ENCODE measurements around the gene JAGN1.
"Not testable (repeated sequence)": the region's sequence is repeated elsewhere in the genome, so short reads cannot be mapped to it uniquely, and the experiment has no call there.

The JAGN1 gene

DNA sequence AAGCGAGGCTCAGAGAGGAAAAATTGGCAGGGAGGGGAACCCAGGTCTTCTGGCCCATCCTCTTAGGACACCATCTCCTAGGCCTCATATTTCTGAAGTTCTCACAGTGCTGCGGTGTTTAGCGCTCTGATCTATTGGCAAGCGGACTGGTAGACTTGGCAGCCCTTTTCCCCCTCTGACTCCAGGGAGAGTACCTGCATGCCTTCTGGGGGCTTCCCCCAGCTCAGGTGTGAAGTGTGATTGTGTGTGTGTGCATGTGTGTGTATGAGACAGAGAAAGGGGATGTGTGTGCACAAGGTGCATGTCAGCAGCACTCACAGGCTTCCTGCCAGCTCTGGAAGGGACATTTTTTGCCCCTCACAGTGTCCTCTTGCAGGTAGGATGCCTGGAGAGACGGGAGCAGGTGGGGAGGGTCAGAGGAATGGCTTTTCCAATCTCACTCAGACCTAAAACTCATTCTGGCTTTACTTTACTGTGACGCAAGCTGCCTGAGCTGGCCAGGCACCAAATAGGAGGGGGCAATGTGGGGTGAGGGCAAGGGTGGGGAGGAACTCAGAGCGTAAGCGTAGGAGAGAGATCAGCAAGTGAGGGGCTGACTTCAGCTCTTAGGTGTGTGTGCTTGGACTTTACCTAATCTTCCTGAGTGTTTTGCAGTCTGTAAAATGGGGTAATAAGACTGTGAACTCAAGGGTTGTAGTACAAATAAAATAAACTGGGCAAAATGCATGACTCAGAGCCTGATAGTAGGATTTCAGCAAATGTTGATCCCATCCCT lies 8.2 kb downstream of the JAGN1 start:
- no peak for DNase-seq

DNA sequence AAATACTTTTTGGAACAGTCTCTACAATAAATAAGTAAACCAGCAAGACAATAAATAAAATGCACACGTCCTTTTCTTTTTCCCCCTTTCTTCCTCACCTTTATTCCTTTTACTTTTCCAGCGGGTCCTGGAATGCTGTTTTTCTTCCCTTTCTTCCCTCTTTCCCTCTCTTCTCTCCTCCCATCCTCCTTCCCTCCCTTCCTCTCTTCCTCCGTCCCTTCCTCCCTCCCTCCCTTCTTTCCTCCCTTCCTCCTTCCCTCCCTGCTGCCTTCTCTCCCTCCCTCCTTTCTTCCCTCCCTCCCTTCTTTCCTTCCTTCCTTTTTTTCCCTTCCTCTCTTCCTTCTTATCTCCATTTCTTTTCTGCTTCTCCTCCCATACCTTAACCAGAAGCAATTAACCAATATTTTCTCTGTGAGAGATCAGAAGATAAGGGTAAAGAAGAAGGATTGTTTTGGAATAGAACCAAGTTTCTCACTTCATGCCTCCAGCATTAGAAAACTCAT lies 8.9 kb downstream of the JAGN1 start:
- no peak for DNase-seq

DNA sequence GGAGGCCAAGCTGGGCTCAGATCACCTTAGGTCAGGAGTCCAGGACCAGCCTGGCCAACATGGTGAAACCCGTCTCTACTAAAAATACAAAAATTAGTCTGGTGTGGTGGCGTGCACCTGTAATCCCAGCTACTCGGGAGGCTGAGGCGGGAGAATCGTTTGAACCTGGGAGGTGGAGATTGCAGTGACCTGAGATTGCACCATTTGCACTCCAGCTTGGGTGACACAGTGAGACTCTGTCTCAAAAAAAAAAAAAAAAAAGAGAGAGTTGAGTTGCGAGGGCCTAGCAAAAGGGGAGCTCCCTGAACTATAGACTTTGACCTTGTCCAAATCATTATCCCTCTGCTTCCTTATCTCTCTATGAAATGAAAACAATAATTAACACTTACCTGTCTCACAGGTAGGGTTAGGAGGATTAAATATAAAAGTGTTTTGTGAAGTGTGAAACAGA lies 10.6 kb downstream of the JAGN1 start:
- DNase-seq = not testable (repeated sequence)

DNA sequence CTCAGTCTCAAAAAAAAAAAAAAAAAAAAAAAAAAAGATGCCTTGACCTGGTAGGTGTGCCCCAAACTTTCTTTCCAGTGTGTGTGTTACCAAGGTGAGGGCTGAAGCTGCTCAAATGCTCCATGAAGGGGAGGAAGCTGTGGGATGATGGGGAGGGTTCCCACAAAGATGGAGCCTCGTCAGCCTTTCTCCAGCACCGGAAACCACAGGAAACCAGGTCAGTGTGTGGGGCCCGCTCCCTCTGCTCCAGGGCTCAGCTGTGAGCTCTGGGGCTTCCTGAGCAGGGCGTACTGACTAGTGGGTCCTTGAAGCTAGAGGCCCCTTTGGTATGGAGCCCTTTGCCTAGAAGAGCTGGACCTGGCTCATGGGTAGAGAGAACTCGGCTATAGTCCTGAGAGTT lies 11.6 kb downstream of the JAGN1 start:
- peak; percentile 77 for DNase-seq

DNA sequence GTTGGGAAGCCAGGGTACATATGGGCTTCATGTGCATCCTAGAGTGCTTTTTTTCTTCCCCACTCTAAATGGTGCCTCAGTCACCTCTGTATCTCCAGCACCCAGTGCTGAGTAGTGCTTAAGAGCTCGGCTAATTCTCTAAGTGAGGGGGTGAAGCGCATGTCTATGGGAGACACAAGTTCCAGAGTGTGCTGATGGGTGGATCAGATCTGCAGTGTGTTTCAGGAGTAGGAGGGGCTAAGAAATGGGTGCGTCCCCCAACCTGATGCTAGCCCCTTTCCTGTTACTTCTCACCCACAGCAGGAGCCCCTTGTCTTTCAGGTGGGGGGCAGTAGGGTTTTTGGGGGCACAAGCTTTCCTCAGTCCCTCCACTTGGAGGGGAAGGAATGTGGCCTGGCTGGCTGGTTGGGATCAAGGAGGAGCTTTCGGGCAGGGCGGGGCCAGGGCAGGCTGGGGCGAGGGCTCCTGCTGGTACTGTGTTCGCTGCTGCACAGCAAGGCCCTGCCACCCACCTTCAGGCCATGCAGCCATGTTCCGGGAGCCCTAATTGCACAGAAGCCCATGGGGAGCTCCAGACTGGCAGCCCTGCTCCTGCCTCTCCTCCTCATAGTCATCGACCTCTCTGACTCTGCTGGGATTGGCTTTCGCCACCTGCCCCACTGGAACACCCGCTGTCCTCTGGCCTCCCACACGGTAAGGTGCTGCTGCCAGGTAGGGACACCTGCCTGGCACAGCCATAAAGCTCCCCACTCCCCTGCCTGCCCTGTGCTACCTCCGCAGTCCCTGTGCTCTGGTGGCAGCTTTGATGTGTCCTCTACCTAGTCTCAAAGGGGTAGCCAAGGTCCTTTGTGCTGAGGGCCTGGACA lies 12.2 kb downstream of the JAGN1 start, which contains the start of gene IL17RE:
TSS of gene IL17RE (plus strand) at position 477 of the 866 bp plus-strand sequence. CDS start at position 562, 85 bp downstream.
- peak; percentile 64 for DNase-seq

DNA sequence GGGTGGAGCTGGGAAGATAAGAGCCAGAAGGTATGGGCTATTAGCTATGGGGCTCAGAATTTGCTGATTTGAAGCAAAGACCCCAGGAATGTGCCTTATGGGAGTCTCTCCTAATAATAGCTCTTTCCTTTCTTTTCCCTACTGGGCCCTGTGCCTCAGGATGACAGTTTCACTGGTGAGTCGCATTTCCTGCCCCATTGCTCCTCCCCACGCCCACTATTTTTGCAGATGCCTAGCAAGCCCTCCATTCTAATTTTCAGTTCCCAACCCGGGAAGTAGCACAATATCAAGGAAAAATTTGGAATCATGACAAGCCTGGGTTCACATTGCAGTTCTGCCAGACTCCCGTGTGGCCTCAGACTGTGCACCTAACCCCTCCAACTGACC lies 12.8 kb downstream of the JAGN1 start:
- no peak for DNase-seq

DNA sequence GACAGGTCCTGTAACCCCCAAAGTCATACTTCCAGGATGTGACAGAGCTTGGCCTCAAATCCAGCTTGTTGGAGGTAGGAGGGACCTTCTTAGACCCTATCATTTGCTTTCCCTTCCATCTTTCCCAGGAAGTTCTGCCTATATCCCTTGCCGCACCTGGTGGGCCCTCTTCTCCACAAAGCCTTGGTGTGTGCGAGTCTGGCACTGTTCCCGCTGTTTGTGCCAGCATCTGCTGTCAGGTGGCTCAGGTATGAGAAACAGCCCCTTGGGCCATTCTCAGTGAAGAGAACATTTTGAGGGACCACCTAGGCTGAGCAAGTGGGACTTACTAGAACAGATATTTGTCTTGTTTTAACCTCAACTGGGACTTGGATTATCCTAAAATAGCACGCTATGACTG lies 13.5 kb downstream of the JAGN1 start:
- DNase-seq = no peak

DNA sequence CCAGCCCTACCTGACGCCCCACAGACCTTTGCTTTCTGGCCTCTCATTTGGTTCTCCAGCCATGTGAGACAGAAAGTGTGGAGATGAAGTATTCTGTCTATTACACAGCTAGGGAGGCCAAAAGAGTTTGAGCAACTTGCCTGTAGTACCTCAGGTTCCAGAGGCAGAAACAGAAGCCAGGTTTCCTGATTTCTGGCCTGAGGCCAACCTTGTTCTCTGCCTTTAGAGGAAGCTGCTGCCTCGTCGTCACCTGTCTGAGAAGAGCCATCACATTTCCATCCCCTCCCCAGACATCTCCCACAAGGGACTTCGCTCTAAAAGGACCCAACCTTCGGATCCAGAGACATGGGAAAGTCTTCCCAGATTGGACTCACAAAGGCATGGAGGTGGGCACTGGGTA lies 16.1 kb downstream of the JAGN1 start:
- no peak for DNase-seq

DNA sequence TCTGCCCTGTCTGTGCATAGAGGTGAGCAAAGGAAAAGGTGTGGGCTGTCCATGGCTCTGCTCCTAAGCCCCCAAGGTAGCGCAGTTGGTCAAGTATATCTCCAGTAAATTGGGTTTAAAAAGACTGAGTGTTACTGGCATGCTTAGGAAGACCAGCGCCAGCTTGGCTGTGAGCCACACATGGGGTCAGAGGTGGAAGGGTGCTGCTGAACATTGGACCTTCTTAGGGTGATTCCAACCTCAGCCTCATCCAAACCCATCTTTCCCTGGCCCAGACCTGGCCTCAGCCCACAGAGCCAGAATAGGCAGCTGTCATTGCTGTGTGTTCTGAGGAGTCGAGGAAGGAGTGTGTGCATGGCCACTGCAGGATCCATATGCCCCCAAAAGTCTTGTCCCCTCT lies 17.9 kb downstream of the JAGN1 start:
- no peak for DNase-seq

DNA sequence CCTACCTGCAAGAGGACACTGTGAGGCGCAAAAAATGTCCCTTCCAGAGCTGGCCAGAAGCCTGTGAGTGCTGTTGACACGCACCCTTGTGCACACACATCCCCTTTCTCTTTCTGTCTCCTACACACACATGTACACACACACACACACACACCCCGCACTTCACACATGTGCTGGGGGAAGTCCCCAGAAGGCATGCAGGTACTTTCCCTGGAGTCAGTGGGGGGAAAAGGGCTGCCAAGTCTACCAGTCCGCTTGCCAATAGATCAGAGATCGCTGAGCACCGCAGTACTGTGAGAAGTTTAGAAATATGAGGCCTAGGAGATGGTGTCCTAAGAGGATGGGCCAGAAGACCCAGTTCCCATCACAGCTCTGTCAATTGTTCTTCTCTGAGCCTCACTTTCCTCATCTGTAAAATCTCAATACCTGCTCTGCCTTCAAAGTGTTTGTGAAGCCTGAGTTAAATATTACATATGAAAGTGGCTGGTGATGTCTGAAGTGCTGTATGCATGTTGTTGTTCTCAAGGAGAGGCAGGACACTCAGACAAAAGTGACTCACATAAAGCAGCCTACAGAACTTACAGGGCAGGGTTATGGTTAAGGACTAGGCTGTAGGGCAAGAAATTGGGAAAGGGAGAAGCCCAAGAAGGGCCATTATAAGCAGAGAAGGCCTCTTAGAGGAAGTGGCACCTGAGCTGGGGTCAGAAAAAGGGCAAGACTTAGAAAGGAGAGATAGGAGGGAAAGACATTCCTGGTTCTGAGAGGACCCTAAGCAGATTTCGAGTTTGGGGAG lies 19.0 kb downstream of the JAGN1 start:
- peak; percentile 77 for DNase-seq

DNA sequence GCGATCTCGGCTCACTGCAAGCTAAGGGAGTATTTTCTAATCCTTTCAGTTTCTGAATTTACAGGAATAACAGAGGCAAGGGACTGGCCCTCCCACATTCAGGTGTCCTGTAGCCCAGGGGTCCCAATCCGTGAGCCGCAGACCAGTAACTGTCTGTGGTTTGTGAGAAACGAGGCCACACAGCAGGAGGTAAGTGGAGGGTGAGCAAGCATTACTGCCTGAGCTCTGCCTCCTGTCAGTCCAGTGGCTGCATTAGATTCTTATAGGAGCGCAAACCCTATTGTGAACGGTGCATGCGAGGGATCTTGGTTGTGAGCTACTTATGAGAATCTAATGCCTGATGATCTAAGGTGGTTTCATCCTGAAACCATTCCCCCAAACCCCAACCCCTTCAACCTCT lies 21.5 kb downstream of the JAGN1 start:
- no peak for DNase-seq

DNA sequence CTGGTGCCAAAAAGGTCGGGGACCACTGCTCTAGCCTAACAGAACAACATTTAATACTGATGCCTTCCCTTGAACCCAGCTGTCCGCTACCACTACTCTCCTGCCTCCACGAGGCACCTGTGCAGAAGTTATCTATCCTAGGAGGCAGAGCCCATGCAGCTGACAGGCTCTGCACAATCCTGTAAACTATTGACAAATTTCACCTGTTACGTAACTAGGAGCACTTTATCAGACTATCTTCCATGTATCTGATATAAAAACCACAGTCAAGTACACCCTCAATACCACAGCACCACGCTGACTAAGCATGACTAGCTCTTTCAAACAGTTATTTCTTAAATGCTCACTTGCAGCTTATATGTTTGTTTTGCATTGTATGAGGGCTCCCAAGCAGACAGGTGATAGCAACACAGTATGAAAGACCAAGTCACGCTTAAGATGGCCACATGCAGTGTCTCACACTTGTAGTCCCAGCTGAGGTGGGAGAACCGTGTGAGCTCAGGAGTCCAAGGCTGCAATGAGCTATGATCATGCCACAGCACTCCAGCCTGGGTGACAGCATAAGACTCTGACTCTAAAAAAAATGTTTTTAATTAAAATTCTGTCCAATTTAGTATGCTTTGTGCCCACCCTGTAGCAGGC lies 22.0 kb downstream of the JAGN1 start:
- DNase-seq = peak; percentile 72

DNA sequence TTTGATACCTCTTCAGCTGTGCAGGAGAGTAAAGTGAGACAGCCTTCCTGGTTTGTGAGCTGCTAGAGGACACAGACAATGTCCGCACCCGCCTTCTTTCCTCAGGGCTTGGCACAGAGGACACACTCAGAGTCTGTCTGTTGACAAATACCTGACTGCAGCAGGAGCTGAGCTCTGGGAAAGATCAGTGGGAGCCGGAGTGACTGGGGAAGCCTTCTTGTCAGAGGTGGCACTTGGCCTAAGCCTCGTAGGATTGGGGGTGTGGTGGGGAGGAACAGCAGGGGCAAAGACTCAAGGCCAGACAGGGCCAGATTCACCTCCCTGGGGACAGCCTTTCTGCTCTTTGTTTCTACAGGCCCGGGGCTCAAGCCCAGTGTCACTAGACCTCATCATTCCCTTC lies 23.2 kb downstream of the JAGN1 start:
- no peak for DNase-seq

DNA sequence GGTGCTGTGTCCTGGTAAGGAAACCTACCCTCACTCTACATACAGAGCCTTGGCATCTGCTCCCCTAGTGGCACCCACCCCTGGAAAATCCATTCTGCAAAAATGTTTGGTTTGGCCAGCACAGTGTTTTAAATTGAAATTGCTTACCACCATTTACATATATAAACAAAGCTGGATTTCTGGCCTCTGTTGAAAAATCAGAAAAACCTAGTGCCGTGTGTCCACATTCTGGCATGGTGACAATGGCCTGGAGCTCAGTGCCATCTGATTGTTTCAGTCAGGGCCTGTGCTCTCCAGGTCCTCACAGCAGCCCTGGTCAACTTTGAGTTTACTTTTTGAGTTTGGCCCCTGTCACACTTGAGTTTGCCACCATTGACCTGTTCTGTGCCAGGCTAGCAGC lies 23.6 kb downstream of the JAGN1 start:
- DNase-seq = no peak

DNA sequence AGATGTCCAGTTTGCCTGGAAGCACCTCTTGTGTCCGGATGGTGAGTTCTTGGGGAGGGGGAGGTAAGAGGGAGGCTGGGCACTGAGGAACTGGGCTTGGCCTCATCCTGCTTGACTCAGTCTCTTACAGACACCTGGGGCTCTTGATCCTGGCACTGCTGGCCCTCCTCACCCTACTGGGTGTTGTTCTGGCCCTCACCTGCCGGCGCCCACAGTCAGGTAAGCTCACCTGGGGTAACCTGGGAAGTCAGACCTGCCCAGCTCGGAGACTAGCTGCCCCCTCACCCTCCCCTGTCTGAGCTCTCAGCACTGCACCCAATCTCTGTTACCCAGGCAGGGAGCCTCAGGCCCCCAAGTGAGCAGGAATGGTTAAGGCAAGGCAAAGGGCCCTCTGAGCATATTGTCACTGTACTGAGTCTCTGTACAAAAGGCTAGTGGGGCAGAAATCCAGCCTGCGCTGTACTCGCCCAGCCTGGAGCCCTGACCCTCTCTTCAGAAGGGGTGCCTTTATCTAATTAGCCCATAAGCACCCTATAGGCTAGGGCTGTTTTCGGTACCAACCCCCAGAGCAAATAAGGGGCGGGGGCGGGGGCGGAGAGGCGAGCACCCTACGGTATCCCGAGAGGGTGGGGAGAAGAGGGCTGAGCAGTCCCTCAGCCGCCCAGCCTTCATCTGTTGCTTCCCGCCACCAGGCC lies 24.3 kb downstream of the JAGN1 start:
- DNase-seq = no peak

DNA sequence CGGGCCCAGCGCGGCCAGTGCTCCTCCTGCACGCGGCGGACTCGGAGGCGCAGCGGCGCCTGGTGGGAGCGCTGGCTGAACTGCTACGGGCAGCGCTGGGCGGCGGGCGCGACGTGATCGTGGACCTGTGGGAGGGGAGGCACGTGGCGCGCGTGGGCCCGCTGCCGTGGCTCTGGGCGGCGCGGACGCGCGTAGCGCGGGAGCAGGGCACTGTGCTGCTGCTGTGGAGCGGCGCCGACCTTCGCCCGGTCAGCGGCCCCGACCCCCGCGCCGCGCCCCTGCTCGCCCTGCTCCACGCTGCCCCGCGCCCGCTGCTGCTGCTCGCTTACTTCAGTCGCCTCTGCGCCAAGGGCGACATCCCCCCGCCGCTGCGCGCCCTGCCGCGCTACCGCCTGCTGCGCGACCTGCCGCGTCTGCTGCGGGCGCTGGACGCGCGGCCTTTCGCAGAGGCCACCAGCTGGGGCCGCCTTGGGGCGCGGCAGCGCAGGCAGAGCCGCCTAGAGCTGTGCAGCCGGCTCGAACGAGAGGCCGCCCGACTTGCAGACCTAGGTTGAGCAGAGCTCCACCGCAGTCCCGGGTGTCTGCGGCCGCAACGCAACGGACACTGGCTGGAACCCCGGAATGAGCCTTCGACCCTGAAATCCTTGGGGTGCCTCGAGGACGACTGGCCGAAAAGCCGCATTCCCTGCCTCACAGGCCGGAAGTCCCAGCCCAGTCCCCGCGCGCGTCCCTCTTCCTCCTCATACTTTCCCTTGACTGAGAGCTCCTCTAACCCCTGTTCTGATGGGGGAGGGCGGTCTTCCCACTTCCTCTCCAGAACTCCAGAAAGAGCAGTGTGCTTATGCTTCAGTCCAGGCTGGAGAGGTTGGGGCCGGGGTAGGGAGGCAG lies 25.1 kb downstream of the JAGN1 start:
- DNase-seq = peak; percentile 73

DNA sequence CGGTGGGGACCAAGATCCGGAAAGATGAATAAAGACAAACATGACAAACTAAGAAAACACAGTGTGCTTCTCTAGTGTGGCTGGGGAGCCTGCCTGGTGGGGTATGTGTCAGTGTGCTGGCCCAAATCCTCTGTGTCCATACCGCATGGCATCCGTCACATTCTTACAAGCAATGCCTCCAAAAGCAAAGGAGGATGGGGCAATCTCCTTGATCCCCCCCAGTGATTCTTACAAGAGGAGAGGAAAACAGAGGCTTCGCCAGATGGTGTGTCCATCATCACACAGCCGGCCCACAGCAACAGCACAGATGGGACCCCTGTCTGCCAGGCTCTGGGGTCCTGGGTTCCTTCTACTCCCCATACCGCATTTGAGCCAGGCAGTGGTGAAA lies 25.9 kb downstream of the JAGN1 start:
- DNase-seq = no peak

DNA sequence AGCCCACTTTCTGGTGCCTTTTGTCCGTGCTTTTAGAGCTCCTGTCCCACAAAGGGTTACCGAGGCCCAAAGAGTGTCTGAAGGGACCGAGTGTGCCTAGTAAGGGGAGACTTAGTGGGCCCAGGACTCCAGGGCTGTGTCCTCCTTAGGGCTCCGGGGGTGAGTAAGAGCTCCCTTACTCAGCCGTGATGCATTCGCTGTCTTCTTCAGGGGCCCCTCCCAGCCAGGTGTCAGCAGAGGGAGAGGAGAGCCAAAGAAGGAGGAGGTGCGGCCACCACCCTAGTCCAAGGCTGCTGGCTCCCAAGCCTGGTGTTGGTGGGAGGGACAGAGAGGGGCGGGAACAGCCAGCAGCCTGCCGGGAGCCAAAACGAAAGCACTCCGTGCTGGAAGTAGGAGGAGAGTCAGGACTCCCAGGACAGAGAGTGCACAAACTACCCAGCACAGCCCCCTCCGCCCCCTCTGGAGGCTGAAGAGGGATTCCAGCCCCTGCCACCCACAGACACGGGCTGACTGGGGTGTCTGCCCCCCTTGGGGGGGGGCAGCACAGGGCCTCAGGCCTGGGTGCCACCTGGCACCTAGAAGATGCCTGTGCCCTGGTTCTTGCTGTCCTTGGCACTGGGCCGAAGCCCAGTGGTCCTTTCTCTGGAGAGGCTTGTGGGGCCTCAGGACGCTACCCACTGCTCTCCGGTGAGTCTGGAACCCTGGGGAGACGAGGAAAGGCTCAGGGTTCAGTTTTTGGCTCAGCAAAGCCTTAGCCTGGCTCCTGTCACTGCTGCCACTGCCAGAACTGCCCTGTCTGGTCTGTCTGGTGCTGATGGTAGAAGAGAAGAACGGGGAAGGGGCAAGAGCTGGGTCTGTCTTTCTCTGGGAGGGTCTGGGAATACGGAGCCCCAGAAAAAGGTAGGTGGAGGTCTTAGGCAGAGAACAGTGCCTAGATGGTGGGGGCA lies 26.6 kb downstream of the JAGN1 start, which contains the start of gene IL17RC:
TSS of gene IL17RC (plus strand) at position 365 of the 947 bp plus-strand sequence. CDS start at position 583, 218 bp downstream.
- DNase-seq = peak; percentile 70

DNA sequence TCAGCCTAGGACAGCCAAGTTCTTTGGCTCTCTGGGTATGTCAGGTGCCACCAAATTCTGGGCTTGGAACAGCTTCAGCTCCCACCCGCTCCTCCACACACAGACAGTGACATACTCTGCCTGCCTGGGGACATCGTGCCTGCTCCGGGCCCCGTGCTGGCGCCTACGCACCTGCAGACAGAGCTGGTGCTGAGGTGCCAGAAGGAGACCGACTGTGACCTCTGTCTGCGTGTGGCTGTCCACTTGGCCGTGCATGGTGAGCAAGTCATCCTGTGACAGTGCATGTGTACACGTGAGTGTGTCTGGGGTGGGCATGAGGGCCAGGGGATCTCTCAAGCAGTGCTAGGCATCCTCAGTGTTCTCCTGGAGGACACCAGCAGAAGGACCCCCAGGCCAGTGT lies 27.4 kb downstream of the JAGN1 start:
- DNase-seq = no peak
